GM21717 (cell line): ENCODE data around the gene DUSP1.
"Not testable (repeated sequence)": the region's sequence is repeated elsewhere in the genome, so short reads cannot be mapped to it uniquely, and the experiment has no call there.

Source experiments
- ATAC-seq: cut with Tn5 transposase; IDR thresholded peaks from one replicate; pipeline ENCODE4 v1.9.1; 2021; ENCODE audit warnings: mild to moderate bottlenecking, moderate library complexity; ENCODE audit not compliant: unreplicated experiment

Gene DUSP1

GRCh38 chr5:172770675-172771438 is at the start of gene DUSP1:
Gene DUSP1 (minus strand): TSS chr5:172771195. CDS start chr5:172770952, 243 bp downstream.
- peak; percentile 46 for ATAC-seq

DNA sequence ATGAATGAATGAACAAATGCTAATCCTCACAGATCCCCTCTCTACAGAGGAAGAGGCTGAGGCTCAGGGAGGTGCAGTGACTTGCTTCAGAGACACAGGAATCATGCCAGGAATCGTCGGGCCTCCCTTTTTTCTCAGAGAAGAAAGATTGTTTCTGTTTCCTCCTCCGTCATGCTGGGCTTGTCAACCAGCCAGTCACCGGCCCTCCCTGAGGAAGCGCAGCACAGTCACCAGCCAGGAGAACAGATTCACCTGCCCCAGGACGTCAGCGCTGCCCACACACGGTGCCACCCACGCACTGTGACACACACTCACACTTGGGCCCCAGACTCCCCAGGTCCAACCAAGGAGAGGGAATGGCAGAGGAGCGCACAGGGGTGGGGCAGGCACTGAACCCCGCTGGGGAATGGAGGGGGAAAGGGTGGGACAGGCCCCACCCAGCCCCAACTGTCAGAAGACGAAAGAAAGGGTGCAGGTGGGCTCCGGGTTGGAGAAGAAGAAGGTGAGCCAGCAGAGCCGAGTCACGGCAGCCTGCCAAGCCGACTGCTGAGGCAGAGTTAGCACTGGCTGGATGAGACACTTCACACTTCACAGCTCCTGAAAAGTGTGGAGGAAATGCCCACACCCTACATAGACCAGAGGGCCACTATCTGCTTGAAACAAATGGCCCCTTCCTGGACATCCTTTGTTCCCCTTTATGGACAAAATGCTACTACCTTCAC is 49.2 kb upstream of the DUSP1 start:
- ATAC-seq: no peak

- no peak for ATAC-seq
These were observed 48.6 kb upstream of the DUSP1 start for GRCh38 chr5:172819569-172819968.

GRCh38 chr5:172818081-172818480 is 47.1 kb upstream of the DUSP1 start:
- no peak for ATAC-seq

GRCh38 chr5:172817664-172818063 is 46.7 kb upstream of the DUSP1 start:
- ATAC-seq: no peak

DNA sequence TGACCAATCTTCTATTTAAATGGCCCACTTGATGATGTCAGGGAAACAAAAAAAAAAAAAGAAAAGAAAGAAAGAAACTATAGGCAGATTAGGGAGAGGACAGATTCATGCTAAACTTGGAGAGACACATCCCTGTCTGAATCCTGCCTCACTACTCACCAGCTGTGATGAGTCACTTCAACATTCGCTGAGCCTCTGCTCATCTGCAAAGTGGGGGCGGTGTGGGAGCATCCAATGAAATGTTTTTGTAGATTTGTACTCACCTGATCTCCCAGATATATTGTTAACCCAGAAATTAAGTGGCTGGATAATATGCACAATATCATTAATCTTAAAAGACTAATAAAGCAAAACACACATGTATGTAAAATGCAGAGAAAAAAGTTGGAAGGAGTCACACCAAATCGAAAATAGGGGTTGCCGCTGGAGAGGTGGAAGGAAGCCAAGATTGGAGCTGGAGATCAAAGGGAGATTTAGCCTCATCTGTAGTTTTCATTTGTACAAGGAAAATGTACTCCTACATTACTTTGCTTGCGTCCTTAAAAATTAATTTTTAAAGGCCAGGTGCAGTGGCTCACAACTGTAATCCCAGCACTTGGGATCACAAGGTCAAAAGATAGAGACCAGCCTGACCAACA is 46.0 kb upstream of the DUSP1 start:
- no peak for ATAC-seq

DNA sequence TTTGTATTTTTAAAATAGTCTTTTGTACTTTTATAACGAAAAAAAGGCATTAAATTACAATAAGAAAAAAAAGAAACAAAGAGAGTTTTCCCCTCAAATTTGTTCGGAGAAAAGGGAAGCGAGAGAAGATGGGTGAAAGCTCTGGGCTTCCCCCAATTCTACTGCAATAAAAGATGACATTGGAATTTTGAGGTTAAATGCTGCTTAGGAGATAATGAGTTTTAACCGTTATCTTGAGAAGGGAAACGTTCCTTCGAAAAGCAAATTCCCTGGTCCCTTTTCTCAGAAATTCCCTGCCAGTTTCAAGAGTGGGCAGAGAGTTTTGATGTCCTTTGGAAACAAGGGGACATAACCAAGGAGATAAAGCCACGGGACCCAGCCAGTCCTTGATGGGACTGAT is 44.6 kb upstream of the DUSP1 start:
- no peak for ATAC-seq

- not testable (repeated sequence) for ATAC-seq
These were observed 40.0 kb upstream of the DUSP1 start for GRCh38 chr5:172810996-172811395.

GRCh38 chr5:172809774-172810173 is 38.8 kb upstream of the DUSP1 start:
- ATAC-seq: no peak

- no peak for ATAC-seq
These were observed 36.8 kb upstream of the DUSP1 start for GRCh38 chr5:172807766-172808311.

DNA sequence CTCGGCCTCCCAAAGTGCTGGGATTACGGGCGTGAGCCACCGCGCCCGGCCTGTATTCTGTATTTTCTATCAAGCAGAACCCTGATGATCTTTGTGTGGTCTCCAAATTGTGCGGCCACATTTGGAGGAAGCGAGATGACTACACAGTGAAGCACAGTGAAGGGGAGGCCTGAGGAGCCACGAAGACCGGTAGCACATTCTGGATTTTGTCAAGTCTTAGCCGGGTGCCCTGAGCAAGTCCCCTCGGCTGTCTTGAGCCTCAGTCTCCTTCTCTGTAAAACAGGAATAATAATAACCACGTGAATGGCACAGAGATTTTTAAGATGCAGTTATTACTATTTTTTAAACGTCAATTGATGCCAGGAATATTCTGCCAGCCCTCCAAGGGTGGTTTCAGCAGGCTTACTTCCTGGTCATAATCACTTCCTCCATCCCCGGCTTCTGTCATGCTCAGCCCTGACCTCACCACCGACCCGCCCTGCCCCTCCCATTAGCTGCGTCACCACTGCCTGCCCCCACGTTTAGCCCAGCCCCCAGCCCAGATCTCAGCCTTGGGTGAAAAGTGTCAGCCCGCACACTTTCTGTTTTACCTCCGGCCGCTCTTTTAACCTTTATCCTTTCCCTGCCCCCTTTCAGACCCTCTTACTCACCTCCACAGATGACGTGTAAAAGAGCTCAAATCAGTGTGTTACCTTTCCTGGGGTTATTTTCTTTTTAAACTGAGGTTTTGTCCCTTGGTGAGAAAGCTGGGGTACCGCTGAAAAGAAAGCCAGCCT is 36.1 kb upstream of the DUSP1 start:
- peak; percentile 92 for ATAC-seq

DNA sequence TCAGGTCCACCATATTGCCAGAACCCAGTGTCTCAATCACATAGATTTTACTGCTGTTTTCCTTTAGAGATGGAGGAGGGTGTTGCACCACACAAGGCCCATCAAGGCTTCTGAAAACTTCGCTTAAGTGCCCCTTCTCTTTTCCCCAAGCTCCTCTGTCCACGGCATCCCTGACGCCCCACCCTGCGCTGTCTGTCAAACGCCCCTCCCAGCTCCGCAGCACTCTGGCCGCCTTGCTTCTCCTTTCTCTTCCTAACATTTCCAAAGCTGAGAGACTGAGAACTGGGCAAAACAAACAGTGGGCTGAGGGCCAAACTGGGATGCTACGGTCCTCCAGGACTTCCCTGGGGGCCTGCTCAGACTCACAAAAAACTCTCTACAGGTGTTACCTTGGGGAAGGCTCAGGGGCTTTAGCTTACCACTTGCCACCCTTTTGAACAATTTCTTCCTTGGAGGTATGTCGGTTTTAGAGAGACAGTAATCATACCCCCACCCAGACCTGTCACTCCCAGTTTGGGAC is 34.8 kb upstream of the DUSP1 start:
- no peak for ATAC-seq

- ATAC-seq: no peak
These were observed 34.2 kb upstream of the DUSP1 start for GRCh38 chr5:172805018-172805683.

GRCh38 chr5:172802567-172803176 is 31.7 kb upstream of the DUSP1 start:
- ATAC-seq: no peak

DNA sequence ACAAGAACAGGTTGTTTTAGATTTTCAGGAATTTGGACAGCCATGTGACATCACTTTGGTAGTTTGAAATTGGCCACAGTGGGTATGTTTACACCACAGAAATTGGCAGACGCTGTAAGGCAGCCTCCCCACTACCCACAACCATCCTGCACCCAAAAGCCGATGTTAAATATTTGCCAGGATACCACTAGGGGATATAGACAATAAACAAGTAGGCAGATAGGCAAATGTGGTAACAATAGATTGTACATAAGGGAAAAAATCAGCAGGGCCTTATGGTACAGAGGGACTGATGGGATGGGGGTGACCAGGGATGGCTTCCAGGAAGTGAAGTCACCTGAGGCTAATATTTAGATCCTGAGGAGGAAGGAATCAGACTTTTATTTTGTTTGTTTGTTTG is 31.1 kb upstream of the DUSP1 start:
- no peak for ATAC-seq

GRCh38 chr5:172801179-172801671 is 30.2 kb upstream of the DUSP1 start:
- no peak for ATAC-seq

DNA sequence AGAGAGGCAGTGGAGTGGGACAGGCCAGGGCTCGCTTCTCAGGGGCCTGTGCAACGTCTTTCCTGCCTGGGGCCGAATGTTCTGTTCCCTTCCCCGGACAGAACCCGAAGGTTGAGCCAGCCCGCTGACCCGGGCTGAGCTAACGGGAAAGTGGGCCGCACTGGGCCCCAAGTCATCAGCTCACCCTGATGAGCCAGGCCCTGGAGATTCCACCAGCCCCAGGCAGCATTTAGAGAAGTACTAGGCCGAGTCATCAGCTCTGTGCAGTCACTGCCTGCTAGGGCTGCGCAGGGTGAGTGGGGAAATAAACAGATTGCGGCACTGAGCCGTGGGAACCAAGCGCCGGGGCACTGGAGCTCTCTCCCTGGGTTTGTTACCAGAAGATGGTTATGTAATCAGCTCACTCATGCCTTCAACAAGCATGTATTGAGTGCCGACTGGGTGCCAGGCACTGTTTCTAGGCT is 29.1 kb upstream of the DUSP1 start:
- no peak for ATAC-seq

DNA sequence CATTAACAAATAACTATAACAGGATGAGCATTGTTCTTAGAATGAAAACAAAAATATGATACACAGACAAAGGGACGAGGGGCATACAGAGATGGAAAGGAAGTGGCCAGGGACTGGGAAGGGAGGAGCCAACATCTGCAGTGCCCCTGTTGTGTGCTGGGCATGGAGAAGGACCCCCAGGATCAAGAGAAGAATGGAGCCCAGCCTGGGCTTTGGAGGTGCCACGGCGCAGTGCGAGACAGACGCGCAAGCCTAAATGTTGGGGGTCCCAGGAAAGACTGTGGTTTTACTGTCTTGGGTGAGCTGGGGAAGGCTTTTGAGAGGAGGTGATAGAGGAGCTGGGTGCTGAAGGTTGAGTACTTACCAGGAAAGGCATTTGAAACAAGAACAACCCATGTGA is 28.4 kb upstream of the DUSP1 start:
- ATAC-seq: no peak
